ENCODE results near the gene HBZ.
"Not testable (repeated sequence)": the region's sequence is repeated elsewhere in the genome, so short reads cannot be mapped to it uniquely, and the experiment has no call there.

GRCh38 chr16:164134-164823 is 11.8 kb downstream of the HBZ start:
- not testable (repeated sequence) for TF ChIP-seq EP300, CTCF (IDR thresholded peaks at IDR 0.05)

All from sigmoid colon (tissue), 4 donors.